NT2/D1 (cell line): ENCODE data around the gene PCDHGA9.

Experiments used
- SUZ12 ChIP-seq: IDR thresholded peaks from 2 replicates; pipeline ENCODE4 v1.6.1; 2011; ENCODE audit not compliant: insufficient read length, insufficient read depth; ENCODE audit errors: extremely low read depth
- YY1 ChIP-seq: IDR thresholded peaks from 2 replicates; pipeline ENCODE4 v1.6.1; 2011; ENCODE audit not compliant: insufficient read length, insufficient read depth
- ZNF274 ChIP-seq: IDR thresholded peaks from 2 replicates; pipeline ENCODE4 v1.6.1; 2011; ENCODE audit warnings: mild to moderate bottlenecking, low read depth, low read length

DNA sequence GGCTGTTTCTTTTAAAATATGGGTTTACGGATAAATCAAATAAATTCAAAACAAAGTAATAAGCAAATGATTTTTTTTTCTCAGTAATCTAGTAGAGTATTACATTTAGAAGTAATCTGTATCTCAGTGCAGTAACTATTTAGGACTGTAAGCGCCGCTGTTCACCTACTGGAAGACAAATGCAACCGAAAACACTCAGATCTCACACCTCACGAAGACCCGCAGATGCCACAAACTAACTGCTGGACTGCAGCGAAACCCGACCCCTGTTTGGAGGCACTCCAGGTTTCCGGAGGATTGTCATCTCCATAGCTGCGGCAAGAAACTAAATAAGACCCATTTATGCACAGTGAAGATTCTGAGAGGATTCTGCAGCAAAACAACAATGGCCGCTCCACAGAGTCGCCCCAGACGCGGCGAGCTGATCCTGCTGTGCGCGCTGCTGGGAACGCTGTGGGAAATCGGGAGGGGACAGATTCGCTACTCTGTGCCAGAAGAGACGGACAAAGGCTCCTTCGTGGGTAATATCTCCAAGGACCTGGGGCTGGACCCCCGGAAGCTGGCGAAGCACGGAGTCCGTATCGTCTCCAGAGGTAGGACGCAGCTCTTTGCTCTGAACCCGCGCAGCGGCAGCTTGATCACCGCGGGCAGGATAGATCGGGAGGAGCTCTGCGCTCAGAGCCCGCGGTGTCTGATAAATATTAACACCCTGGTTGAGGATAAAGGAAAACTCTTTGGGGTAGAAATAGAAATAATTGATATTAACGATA lies 10.0 kb upstream of the PCDHGA9 start, which contains the start of gene PCDHGA8:
- TF ChIP-seq ZNF274 (no peak), YY1 (no peak), SUZ12 (no peak)
